IPS DF 19.7 (cell line): ENCODE measurements around the gene MEX3A.
"Not testable (repeated sequence)": the region's sequence is repeated elsewhere in the genome, so short reads cannot be mapped to it uniquely, and the experiment has no call there.

ENCODE experiments used
- DNase-seq: peaks from one replicate; pipeline ENCODE4 v3.0.0-alpha.2; 2013; ENCODE audit warnings: low read depth, low spot score

The MEX3A gene

GRCh38 chr1:156055281-156056048 lies 26.8 kb downstream of the MEX3A start:
- no peak for DNase-seq

GRCh38 chr1:156054500-156055280 lies 27.6 kb downstream of the MEX3A start, which contains the start of gene LAMTOR2:
TSS of gene LAMTOR2 (plus strand) at chr1:156054782. CDS start at chr1:156054890, 108 bp downstream.
- DNase-seq: peak; percentile 91

GRCh38 chr1:156053768-156054499 lies 28.3 kb downstream of the MEX3A start, which contains the start of gene UBQLN4:
TSS of gene UBQLN4 (minus strand) at chr1:156053798. CDS start at chr1:156053701, 97 bp downstream.
- no peak for DNase-seq

- no peak for DNase-seq
These were observed 29.1 kb downstream of the MEX3A start for GRCh38 chr1:156052862-156053767.

GRCh38 chr1:156051011-156051725 lies 31.1 kb downstream of the MEX3A start:
- DNase-seq: no peak

GRCh38 chr1:156050376-156050775 lies 31.9 kb downstream of the MEX3A start:
- DNase-seq: no peak

GRCh38 chr1:156048663-156049258 lies 33.5 kb downstream of the MEX3A start:
- no peak for DNase-seq

GRCh38 chr1:156045076-156045475 lies 37.2 kb downstream of the MEX3A start:
- DNase-seq: no peak

GRCh38 chr1:156042828-156043227 lies 39.4 kb downstream of the MEX3A start:
- DNase-seq: no peak

GRCh38 chr1:156034991-156035390 lies 47.3 kb downstream of the MEX3A start:
- not testable (repeated sequence) for DNase-seq

GRCh38 chr1:156033011-156033410 lies 49.3 kb downstream of the MEX3A start:
- DNase-seq: no peak

- DNase-seq: no peak
These were observed 55.7 kb downstream of the MEX3A start for GRCh38 chr1:156026588-156026987.

- DNase-seq: peak; percentile 25
These were observed 56.4 kb downstream of the MEX3A start for GRCh38 chr1:156025876-156026275.

- DNase-seq: no peak
These were observed 57.5 kb downstream of the MEX3A start for GRCh38 chr1:156024801-156025200.
